Spleen (tissue), 11 donors: ENCODE results near the gene TXNRD2. TPM values are rescaled to one million over a fixed set of nuclear protein-coding genes. Genes with fewer than 3 reads are reported as not detected.

ENCODE experiments used
- DNase-seq: peaks from one replicate; pipeline ENCODE4 v3.0.0-alpha.2; 2020
- H3K27ac ChIP-seq, 8 donors: fragments of 200-600 bp; sonication (generic) in 7 of 8; 1 replicate in 4 of 8; 2 replicates in 4 of 8; pipeline versions ENCODE4 v1.5.0 to v1.8.0; 2016 to 2021; ENCODE audit warnings: inconsistent platforms in 4 of 8, mild to moderate bottlenecking in 4 of 8, moderate library complexity in 1 of 8
- H3K27me3 ChIP-seq, 7 donors: fragments of 200-600 bp; sonication (generic) in 6 of 7; replicated peaks in 1 of 7; 1 replicate in 4 of 7; 2 replicates in 3 of 7; pipeline versions ENCODE4 v1.5.0 to v1.8.0; 2016 to 2021; ENCODE audit warnings: inconsistent platforms in 3 of 7, mild to moderate bottlenecking in 1 of 7
- H3K36me3 ChIP-seq, 6 donors: fragments of 200-600 bp; sonication (generic) in 5 of 6; 1 replicate in 4 of 6; 2 replicates in 2 of 6; pipeline versions ENCODE4 v1.5.0 to v1.8.0; 2016 to 2021; ENCODE audit warnings: inconsistent platforms in 2 of 6
- H3K4me1 ChIP-seq, 6 donors: fragments of 200-600 bp; sonication (generic) in 5 of 6; 1 replicate in 3 of 6; 2 replicates in 3 of 6; pipeline versions ENCODE4 v1.5.0 to v1.8.0; 2016 to 2021; ENCODE audit warnings: inconsistent platforms in 3 of 6
- H3K4me3 ChIP-seq, 8 donors: fragments of 200-600 bp; sonication (generic) in 7 of 8; 1 replicate in 4 of 8; 2 replicates in 4 of 8; pipeline versions ENCODE4 v1.5.0 to v1.8.0; 2016 to 2021; ENCODE audit warnings: inconsistent platforms in 4 of 8, mild to moderate bottlenecking in 4 of 8, moderate library complexity in 2 of 8
- H3K9me3 ChIP-seq, 8 donors: fragments of 200-600 bp; sonication (generic) in 7 of 8; 1 replicate in 4 of 8; 2 replicates in 4 of 8; pipeline versions ENCODE4 v1.5.0 to v1.8.0; 2016 to 2021; ENCODE audit warnings: inconsistent platforms in 4 of 8
- CTCF ChIP-seq, 11 experiments: fragments of 200-600 bp in 7 of 11; fragments of 450-650 bp in 4 of 11; sonication (generic) in 4 of 11; IDR thresholded peaks in 8 of 11; conservative IDR thresholded peaks in 3 of 11; 1 replicate in 7 of 11; 2 replicates in 4 of 11; pipeline versions ENCODE4 v1.4.0 to v1.8.0; 2016 to 2021; ENCODE audit warnings: antibody characterized with exemption in 11 of 11, inconsistent platforms in 4 of 11, mild to moderate bottlenecking in 1 of 11
- POLR2A ChIP-seq, 3 donors: fragments of 450-650 bp; IDR thresholded peaks; one replicate each; pipeline ENCODE4 v1.5.1; 2017; ENCODE audit warnings: antibody characterized with exemption in 3 of 3, mild to moderate bottlenecking in 1 of 3
- POLR2AphosphoS5 ChIP-seq, 3 donors: sonication (generic); formaldehyde crosslinking; IDR thresholded peaks; one replicate each; pipeline ENCODE4 v1.5.1; 2017; ENCODE audit warnings: antibody characterized with exemption in 3 of 3
- WGBS, 5 donors: extraction: QIAGEN DNeasy Blood & Tissue Kit in 3 of 5; methylation state at CpG; one replicate each; pipeline versions ENCODE4 v1.1.5 to v1.1.7; 2013 to 2018; 5-methylcytosine and 5-hydroxymethylcytosine counted together
- intact Hi-C: fragments of 100-400 bp; cut with DNase I; formaldehyde crosslinking; loops from one replicate; pipeline ENCODE4 v1.15.0; 2023; ENCODE audit warnings: low total_unique reads
- polyA plus RNA-seq, 3 donors: library from polyadenylated mRNA; stranded (reverse); fragments of 200-250 nt; gene quantifications; one replicate each; pipeline ENCODE4 v1.2.1, GENCODE V29; 2013
- total RNA-seq, 7 donors: library from RNA; depleted of rRNA in 3 of 7; stranded (reverse); fragments of >200 nt in 3 of 7; fragmentation: NEBNext Ultra II Directional in 4 of 7; extraction: Animal tissue kit (Norgen Biotek cat#: 25700) in 4 of 7; gene quantifications; one replicate each; pipeline versions ENCODE4 v1.1.0 to v1.2.1, GENCODE V29; 2016 to 2021
- donor health status: healthy with polysubstance abuse.
- donor health status: DM: no; HTN: no; CAD: no; lungs with moderate emphysema.
- donor health status: DM: no; HTN: no; CAD: no.
- donor health status: Bipolar disorder and iron deficiency.
- donor health status: healthy.
- donor health status: DM: no; HTN: no; CAD: no.
- donor health status: DM: yes; HTN: yes; CAD: no.

TXNRD2 gene
- total and polyA plus RNA-seq, 10 donors = 21.6 to 45.9 (median 35.5) TPM

GRCh38 chr22:19984851-19985811 is 43.5 kb upstream of the TXNRD2 start:
- intact Hi-C loops = no loop called here

GRCh38 chr22:19984201-19984753 is 42.7 kb upstream of the TXNRD2 start:
- TF ChIP-seq POLR2AphosphoS5 (IDR thresholded peaks at IDR 0.05) (no peak), POLR2A (IDR thresholded peaks at IDR 0.05) (no peak), CTCF (IDR thresholded peaks at IDR 0.05 in 8 of 11, conservative IDR thresholded peaks at IDR 0.05 in 3 of 11) (no peak)
- peak; percentile 69 for DNase-seq
- no peaks in the 10 kb centered on the region for H3K9me3 ChIP-seq
- peaks cover 4 to 53% (median 32%) of the 10 kb centered on the region in 6 donors for H3K4me1 ChIP-seq
- H3K27ac ChIP-seq = peak overlapping the region in 1 of 8 donors; percentile 21
- H3K27me3 ChIP-seq = peaks cover 0 to 8% (median 0%) of the 10 kb centered on the region in 7 donors
- peaks cover 0 to 28% (median 10%) of the 10 kb centered on the region in 6 donors for H3K36me3 ChIP-seq
- intact Hi-C loops = no loop called here
- H3K4me3 ChIP-seq = peak overlapping the region in 4 of 8 donors; percentile 3 to 78 (median 62)
- WGBS, 5 donors = 78 to 91% (median 85%) methylated on average over 18 to 19 of the region's 19 CpGs

More at GRCh38 chr22:19984851-19985811, 43.5 kb upstream of the TXNRD2 start:
- H3K36me3 ChIP-seq = peaks cover 0 to 19% (median 4%) of the 10 kb centered on the region in 6 donors
- H3K27me3 ChIP-seq = peaks cover 0 to 8% (median 0%) of the 10 kb centered on the region in 7 donors
- TF ChIP-seq POLR2A (IDR thresholded peaks at IDR 0.05) = no peak
- no peak for TF ChIP-seq CTCF (IDR thresholded peaks at IDR 0.05 in 8 of 11, conservative IDR thresholded peaks at IDR 0.05 in 3 of 11)
- no peak for TF ChIP-seq POLR2AphosphoS5 (IDR thresholded peaks at IDR 0.05)
- peak overlapping the region in 6 of 8 donors; percentile 51 to 84 (median 68) for H3K4me3 ChIP-seq
- H3K4me1 ChIP-seq = peaks cover 4 to 56% (median 33%) of the 10 kb centered on the region in 6 donors
- WGBS, 5 donors = 71 to 84% (median 77%) methylated on average over 8 to 11 of the region's 11 CpGs
- peak overlapping the region in 1 of 8 donors; percentile 84 for H3K27ac ChIP-seq
- no peaks in the 10 kb centered on the region for H3K9me3 ChIP-seq
- peak; percentile 67 for DNase-seq

DNA sequence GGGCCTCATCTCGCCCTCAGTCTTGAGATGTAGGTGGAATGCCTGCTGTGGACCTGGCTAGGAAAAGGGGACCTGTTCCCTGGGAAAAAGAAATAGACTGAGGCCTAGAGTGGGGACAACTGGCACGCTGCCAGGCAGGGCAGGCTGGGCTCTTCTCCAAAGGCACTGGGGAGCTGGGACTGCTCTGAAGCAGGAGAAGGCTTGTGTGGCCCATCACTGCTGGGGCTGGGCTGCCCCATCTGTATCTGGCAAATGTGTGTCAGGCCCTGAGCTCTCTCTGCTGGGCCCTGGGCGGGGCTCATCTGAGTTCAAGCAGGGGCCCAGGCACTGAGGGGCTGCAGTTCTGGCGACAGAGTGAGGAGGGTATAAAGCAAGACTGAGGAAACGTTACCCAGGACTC is 42.1 kb upstream of the TXNRD2 start:
- intact Hi-C loops = no loop called here
- H3K4me1 ChIP-seq = peaks cover 4 to 51% (median 32%) of the 10 kb centered on the region in 6 donors
- H3K27me3 ChIP-seq = peaks cover 0 to 8% (median 0%) of the 10 kb centered on the region in 7 donors
- H3K4me3 ChIP-seq = no peak overlapping the region
- no peak for TF ChIP-seq CTCF (IDR thresholded peaks at IDR 0.05 in 8 of 11, conservative IDR thresholded peaks at IDR 0.05 in 3 of 11)
- peak; percentile 73 for DNase-seq
- H3K27ac ChIP-seq = peak overlapping the region in 1 of 8 donors; percentile 21
- H3K36me3 ChIP-seq = peaks cover 0 to 33% (median 12%) of the 10 kb centered on the region in 6 donors
- no peaks in the 10 kb centered on the region for H3K9me3 ChIP-seq
- 75 to 89% (median 82%) methylated on average over 5 of the region's 5 CpGs for WGBS, 5 donors
